Bone marrow (tissue), 2 donors: ENCODE results near the gene RAPGEF4.
"Not testable (repeated sequence)": the region's sequence is repeated elsewhere in the genome, so short reads cannot be mapped to it uniquely, and the experiment has no call there.

Source experiments
- DNase-seq, 2 donors: peaks; one replicate each; lab custom pipeline; 2025; lab: John Stamatoyannopoulos, UW

The RAPGEF4 gene

GRCh38 chr2:173032032-173032431, 296.4 kb downstream of the RAPGEF4 start:
- no peak for DNase-seq

DNA sequence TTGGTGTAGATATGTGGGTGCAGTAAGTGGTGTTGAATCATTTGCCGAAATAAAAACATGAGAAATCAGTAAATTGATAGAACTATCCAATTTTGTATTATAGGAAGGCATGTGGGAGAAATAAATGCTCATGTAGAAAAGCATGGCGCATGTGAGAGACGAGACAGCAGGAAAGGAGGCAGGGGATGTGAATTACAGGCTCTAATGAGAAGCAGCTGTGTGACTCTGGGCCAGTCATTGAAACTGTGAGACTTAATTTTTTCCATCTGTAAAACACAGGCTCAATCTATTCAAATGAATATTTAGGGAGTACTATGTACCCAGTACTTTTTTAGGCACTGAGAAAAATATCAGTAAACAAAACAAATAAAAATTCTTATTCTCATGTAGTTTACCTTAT, 297.4 kb downstream of the RAPGEF4 start:
- no peak for DNase-seq

- DNase-seq: no peak
Measured at GRCh38 chr2:173034143-173034542, 298.5 kb downstream of the RAPGEF4 start.

GRCh38 chr2:173037245-173038120, 301.8 kb downstream of the RAPGEF4 start:
- DNase-seq: no peak

GRCh38 chr2:173038257-173038656, 302.6 kb downstream of the RAPGEF4 start:
- not testable (repeated sequence) for DNase-seq

GRCh38 chr2:173040729-173041128, 305.1 kb downstream of the RAPGEF4 start:
- DNase-seq: no peak

- peak in 1 of 2 donors; percentile 51 for DNase-seq
Measured at GRCh38 chr2:173043476-173043875, 307.8 kb downstream of the RAPGEF4 start.

DNA sequence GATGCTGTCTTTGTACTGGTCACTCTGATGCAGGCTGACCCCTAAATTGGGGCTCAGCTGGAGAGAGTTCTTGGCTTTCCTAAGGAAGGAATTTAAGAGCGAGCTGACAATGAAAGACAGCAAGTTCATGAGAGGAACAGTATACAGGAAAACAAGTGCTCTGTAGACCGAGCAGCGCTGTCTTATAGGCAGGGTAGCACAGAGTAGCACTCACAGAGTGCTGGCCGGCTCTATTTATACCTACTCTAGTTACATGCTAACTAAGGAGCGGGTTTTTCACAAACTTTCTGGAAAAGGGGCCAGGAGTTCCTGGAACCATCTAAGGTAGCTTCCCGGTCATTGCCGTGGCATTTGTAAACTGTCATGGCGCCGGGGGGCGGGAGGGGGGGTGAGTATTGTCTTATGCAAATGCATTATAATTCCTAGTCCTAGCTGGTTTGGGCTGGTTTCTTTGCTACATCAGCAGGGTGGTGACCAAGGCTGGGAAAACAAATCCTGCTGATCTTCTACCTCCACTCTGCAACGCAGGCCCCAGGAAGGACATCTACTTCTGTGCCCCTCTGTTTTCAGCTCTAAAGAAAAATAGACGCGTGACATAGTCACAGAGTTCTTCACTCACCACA, 308.4 kb downstream of the RAPGEF4 start:
- DNase-seq: no peak

DNA sequence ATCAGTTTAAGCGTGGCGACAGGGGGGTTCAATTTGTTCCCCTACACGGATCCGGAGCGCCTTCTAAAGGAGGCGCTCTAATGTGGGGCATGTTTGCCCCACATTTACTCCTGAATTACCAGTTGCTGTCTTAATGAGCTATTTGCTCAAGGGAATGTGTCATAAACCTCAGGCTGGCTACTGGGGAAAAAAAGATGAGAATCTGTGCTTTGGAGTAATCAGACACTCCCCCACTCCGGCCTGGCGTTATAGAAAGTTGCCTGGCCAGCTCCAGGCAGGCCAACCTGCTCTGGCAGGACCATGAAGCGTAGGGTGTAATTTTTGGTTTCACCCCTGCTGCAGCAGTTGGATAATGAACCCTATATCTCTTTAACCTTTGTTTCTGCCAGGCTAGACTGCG, 309.0 kb downstream of the RAPGEF4 start:
- no peak for DNase-seq

- no peak for DNase-seq
Measured at GRCh38 chr2:173045181-173045580, 309.5 kb downstream of the RAPGEF4 start.

GRCh38 chr2:173048522-173048896, 312.9 kb downstream of the RAPGEF4 start:
- DNase-seq: no peak

GRCh38 chr2:173048897-173049661, 313.4 kb downstream of the RAPGEF4 start:
- DNase-seq: peak; percentile 11 to 16

- no peak for DNase-seq
Measured at GRCh38 chr2:173049831-173050230, 314.2 kb downstream of the RAPGEF4 start.

GRCh38 chr2:173050684-173051083, 315.0 kb downstream of the RAPGEF4 start:
- DNase-seq: no peak

DNA sequence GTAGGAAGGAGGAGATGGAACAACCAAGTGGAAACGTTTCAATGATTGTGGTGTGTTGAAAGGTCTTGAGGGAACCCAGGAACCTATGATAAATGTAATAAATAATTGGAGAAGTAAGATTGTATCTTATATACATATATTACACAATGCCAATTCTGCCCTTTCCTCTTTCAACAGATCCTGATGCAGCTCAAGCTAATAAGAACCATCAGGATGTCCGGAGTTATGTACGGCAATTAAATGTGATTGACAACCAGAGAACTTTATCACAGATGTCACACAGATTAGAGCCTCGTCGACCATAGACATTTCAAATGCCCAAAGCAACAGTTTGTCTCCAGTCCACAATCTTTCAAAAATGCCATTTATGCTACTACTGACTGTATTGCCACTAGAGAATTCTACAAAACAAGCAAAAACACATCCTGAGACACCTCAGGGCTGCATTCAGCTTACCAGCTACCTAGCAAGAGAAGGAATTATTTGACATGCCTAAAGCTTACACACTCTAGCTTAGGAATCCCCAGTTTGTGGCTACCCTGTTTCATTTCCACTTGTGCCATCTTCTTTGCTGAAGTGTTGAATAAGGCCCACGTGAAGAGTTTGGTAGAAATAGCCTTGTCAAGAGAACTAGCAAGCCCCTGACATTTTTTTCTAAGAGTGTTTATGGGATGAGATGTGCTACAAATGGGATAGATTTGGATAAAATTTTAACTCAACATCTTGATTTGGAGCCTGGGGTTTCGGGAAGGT, 316.0 kb downstream of the RAPGEF4 start:
- no peak for DNase-seq

DNA sequence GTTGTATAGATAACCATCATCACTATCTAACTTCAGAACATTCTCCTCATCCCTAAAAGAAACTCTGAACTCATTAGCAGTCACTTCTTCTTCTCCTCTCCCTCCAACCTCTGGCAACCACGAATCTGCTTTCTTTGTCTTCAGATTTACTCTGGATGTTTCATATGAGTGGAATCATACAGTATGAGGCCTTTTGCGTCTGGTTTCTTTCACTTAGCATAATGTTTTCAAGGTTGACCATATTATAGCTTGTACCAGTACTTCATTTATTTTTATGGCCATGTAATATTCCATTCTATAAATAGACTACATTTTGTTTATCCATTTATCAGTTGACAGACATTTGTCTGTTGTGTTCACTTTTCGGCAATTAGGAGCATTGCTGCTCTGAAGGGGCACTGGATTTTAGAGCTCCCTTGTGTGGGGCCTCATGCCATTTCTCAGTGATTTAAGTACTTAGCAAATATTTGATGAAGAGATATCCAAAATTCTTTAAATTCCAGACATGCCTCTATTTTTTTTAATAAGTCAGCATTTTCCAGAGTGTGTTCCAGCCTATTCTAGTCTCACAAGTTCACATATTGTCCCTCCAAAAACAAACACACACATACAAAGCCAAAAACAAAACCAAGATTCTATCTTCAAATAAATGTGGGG, 317.5 kb downstream of the RAPGEF4 start:
- no peak for DNase-seq

GRCh38 chr2:173054466-173054865, 318.8 kb downstream of the RAPGEF4 start:
- no peak for DNase-seq

- no peak for DNase-seq
Measured at GRCh38 chr2:173056705-173057364, 321.2 kb downstream of the RAPGEF4 start.

DNA sequence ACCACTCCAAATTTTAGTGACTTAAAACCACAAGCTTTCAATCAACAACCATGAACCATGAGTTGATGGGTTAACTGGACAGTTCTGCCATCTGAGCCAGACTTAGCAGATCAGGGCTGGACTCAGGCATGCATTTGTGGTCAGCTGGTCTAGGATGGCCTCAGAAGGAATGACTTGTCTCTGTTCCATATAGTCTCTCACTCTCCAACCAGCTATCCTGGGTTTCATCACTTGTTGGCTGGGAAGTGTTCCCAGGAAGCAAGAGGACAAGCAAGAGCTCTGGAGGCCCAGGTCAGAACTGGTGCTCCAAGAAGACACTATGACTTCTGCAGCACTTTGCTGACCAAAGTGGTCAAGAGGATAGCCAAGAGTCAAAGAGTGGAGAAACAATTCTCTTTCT, 322.5 kb downstream of the RAPGEF4 start:
- DNase-seq: no peak

DNA sequence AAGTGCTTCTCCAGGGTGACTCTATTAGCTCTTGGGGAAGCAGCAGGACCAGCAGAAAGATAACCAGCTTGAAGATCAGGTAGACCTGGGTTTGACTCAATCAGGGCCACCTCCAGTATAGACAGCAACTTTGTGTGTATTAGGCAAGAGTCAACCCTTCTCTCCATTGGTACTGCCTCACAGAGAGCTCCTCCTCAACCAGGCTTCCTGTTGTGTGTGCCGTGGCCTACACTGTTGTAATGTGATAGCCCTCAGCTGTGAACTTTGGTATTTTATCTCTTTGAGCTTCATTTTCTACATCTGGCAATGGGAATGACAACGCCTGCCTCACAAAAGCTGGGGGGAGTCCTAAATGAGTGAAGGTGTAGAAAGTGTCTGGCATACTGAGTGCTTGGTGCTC, 323.0 kb downstream of the RAPGEF4 start:
- no peak for DNase-seq

GRCh38 chr2:173059292-173059691, 323.6 kb downstream of the RAPGEF4 start:
- no peak for DNase-seq
